GM19351 (cell line): ENCODE measurements around the gene NGFR.
"Not testable (repeated sequence)": the region's sequence is repeated elsewhere in the genome, so short reads cannot be mapped to it uniquely, and the experiment has no call there.

Experiments used
- ATAC-seq: cut with Tn5 transposase; IDR thresholded peaks from one replicate; pipeline ENCODE4 v1.9.1; 2021; ENCODE audit warnings: mild to moderate bottlenecking, moderate library complexity; ENCODE audit not compliant: unreplicated experiment

The NGFR gene

GRCh38 chr17:49496183-49496866 is 1.2 kb downstream of the NGFR start:
- no peak for ATAC-seq

- ATAC-seq, result no peak
These were observed 1.7 kb downstream of the NGFR start for GRCh38 chr17:49496867-49497147.

- ATAC-seq, result no peak
These were observed 2.3 kb downstream of the NGFR start for GRCh38 chr17:49497148-49498028.

GRCh38 chr17:49498029-49498615 is 3.0 kb downstream of the NGFR start:
- ATAC-seq, result no peak

GRCh38 chr17:49501496-49501895 is 6.4 kb downstream of the NGFR start:
- ATAC-seq, result no peak

- no peak for ATAC-seq
These were observed 7.2 kb downstream of the NGFR start for GRCh38 chr17:49502254-49502653.

GRCh38 chr17:49502680-49503079 is 7.6 kb downstream of the NGFR start:
- not testable (repeated sequence) for ATAC-seq

- ATAC-seq, result no peak
These were observed 9.3 kb downstream of the NGFR start for GRCh38 chr17:49504369-49504768.

- no peak for ATAC-seq
These were observed 10.8 kb downstream of the NGFR start for GRCh38 chr17:49505854-49506253.

GRCh38 chr17:49506282-49506681 is 11.2 kb downstream of the NGFR start:
- no peak for ATAC-seq

- no peak for ATAC-seq
These were observed 13.2 kb downstream of the NGFR start for GRCh38 chr17:49508061-49508865.

GRCh38 chr17:49508866-49509587 is 13.9 kb downstream of the NGFR start:
- no peak for ATAC-seq

GRCh38 chr17:49509588-49509917 is 14.5 kb downstream of the NGFR start:
- no peak for ATAC-seq

- no peak for ATAC-seq
These were observed 15.1 kb downstream of the NGFR start for GRCh38 chr17:49510059-49510719.

GRCh38 chr17:49510720-49511110 is 15.6 kb downstream of the NGFR start:
- no peak for ATAC-seq

- no peak for ATAC-seq
These were observed 16.7 kb downstream of the NGFR start for GRCh38 chr17:49511810-49512209.

GRCh38 chr17:49512296-49513043 is 17.4 kb downstream of the NGFR start:
- no peak for ATAC-seq

GRCh38 chr17:49513044-49513395 is 17.9 kb downstream of the NGFR start:
- no peak for ATAC-seq

- no peak for ATAC-seq
These were observed 18.5 kb downstream of the NGFR start for GRCh38 chr17:49513641-49514040.
